ENCODE results near the gene USP53. TPM values are rescaled to one million over a fixed set of nuclear protein-coding genes. Genes with fewer than 3 reads are reported as not detected.

Gene USP53
- 7.4 and 7.5 TPM in 2 replicates for total RNA-seq (2013; cell fraction: nucleolus; rRNA removed)
- 2.8 and 2.9 TPM in 2 replicates for total RNA-seq (2014; rRNA removed)
- 3.6 and 4.0 TPM in 2 replicates for total RNA-seq (2014; rRNA removed; fragmentation: Illumina TruSeq; extraction: Trizol)
- total RNA-seq (2021), result 2.5 and 2.9 TPM in 2 replicates
- polyA plus RNA-seq (2011; ENCODE audit: low read depth), result 2.4 TPM
- polyA plus RNA-seq (2011; rRNA removed), result 0.23 and 0.43 TPM in 2 replicates
- polyA plus RNA-seq (2011; cell fraction: cytosol; rRNA removed), result 0.07 and 0.09 TPM in 2 replicates
- polyA plus RNA-seq (2011; cell fraction: nucleus; rRNA removed), result 0.22 and 0.32 TPM in 2 replicates
- 2.3 and 2.7 TPM in 2 replicates for polyA plus RNA-seq (2012)
- polyA plus RNA-seq (2014; fragmentation: Illumina TruSeq; extraction: Trizol), result 4.0 and 4.2 TPM in 2 replicates
- polyA plus RNA-seq (2014; fragmentation: Nextera tagmentation; extraction: Ambion mirVana), result 1 to 10 TPM in 1 of 2 experiments, under 1 TPM in 1; 0.63 to 1.1 TPM
- polyA plus RNA-seq (2014; rRNA removed), result 2.2 and 3.0 TPM in 2 replicates
- 1 to 10 TPM; 3.0 to 3.7 TPM for polyA plus RNA-seq (2016; fragmentation: Nextera tagmentation; extraction: Ambion mirVana)
- 0.07 and 0.15 TPM in 2 replicates for polyA minus RNA-seq (2011; rRNA and poly(A)+ RNA removed)
- 0.83 TPM in 1 of 2 replicates, not detected in the other for polyA minus RNA-seq (2011; cell fraction: cytosol; rRNA and poly(A)+ RNA removed)
- 0.12 and 0.38 TPM in 2 replicates for polyA minus RNA-seq (2011; cell fraction: nucleus; rRNA and poly(A)+ RNA removed)
- percentile 38 among the genes with signal in this experiment for Bru-seq, nascent RNA
- BruChase-seq, experiment 1, labeled RNA remaining after a 6-hour chase, result percentile 34 among the genes with signal in this experiment
- BruChase-seq, experiment 2, labeled RNA remaining after a 2-hour chase, result percentile 42 among the genes with signal in this experiment
- long read RNA-seq, experiment 1, partial matches to known transcripts, result 0 of 1 reads
- long read RNA-seq, experiment 1, other reads (novel, unspliced or antisense), result 1 of 1 reads
- long read RNA-seq, experiment 2, partial matches to known transcripts, result 0 of 2 reads
- long read RNA-seq, experiment 2, other reads (novel, unspliced or antisense), result 2 of 2 reads

DNA sequence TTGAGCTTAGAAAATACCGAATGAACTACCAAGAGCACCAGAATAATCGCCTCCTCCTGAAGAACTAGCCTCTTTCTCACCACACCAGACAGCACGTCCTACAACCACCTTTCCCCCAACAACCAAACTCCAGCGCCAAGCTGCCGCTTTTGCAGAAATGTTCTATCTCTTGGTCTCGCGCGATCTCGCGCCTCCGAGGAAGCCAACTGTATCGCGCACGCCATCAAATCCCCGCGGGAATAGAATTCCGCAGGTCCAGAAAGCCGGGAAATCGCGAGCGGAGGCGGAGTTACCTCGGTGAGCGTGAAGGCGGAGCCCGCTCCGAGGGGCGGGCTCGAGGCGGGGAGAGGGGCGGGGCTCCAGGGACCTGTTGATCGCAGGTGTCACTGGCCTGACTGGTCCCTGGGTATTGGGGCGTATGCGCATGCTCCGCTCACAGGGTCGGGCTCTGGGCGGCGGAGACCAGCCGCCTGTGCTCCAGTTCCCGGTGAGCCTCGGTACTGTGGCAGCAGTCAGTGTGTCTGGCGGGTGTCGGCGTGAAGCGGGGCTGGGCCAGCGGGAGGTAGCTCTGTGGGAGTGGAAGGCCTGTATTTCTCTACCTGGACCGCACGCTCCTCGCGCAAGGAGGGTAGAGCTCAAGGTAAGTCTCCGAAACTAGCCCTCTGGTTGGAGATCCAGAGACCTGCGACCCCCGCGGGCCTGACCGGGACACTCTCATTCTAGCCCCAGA is at the start of gene USP53:
TSS of gene USP53 (plus strand) at position 480 of the 730 bp plus-strand sequence. CDS start 27,047 bp downstream, outside the sequence.
- peak; percentile 96 for ATAC-seq
- Histone ChIP-seq H4K20me1 (ENCODE audit: control insufficient read depth, insufficient read depth) (no peaks in the 10 kb centered on the region), H3K36me3 (ENCODE audit: control insufficient read depth in 2 of 2, insufficient read depth in 2 of 2, low read length in 1 of 2) (no peaks in the 10 kb centered on the region), H3K4me1 (ENCODE audit: control insufficient read depth, insufficient read depth, low read length) (no peaks in the 10 kb centered on the region; the same call in 1 of the 2 replicates), H3K4me3 (peak within 1 kb of the TSS; percentile 76), H2AFZ (ENCODE audit: control insufficient read depth, low read depth, low read length) (peak within 1 kb of the TSS; percentile 98), H3K27ac (ENCODE audit: control insufficient read depth, insufficient read depth) (peak within 1 kb of the TSS; percentile 6; the same call in 1 of the 2 replicates), H3K27me3 (replicated peaks in 1 of 2; ENCODE audit: control insufficient read depth in 2 of 2, insufficient read depth in 2 of 2, low read length in 1 of 2) (peaks cover 0 to 2% of the 10 kb centered on the region in 2 experiments; a peak in 1 of 4 replicates), H3K4me2 (ENCODE audit: control insufficient read depth, insufficient read depth) (peak within 1 kb of the TSS; percentile 98), H3K9ac (ENCODE audit: control insufficient read depth, insufficient read depth, low read length) (peak within 1 kb of the TSS; percentile 59), H3K9me3 (replicated peaks; ENCODE audit: control insufficient read depth, insufficient read depth, low read length) (no peaks in the 10 kb centered on the region), H3K79me2 (ENCODE audit: control insufficient read depth, insufficient read depth, low read length) (no peaks in the 10 kb centered on the region)
- peak; percentile 71 for DNase-seq (ENCODE audit: low read depth, low spot score)
- ChIA-PET CTCF (interaction anchor here (0.7 to 1.5 kb wide), 3 partner anchors 88 to 844 kb away, joined by 3 to 4 read pairs (median 4); a partner anchor contains a TSS), SMC1A (ENCODE audit: uncharacterized antibody, unreplicated experiment) (interaction anchor here (1.4 kb wide), 1 partner anchor 87 kb away, joined by 5 read pairs; a partner anchor contains a TSS), POLR2A (interaction anchor here (1.2 kb wide), 1 partner anchor 246 kb away, joined by 3 read pairs; no protein-coding TSS in a partner anchor), RAD21 (ENCODE audit: unreplicated experiment) (interaction anchor here (1.1 kb wide), 1 partner anchor 88 kb away, joined by 3 read pairs; a partner anchor contains a TSS)
- under 1% methylated on average over 53 of the region's 55 CpGs for WGBS (ENCODE audit: insufficient coverage, insufficient replicate concordance, low lambda C conversion rate, missing lambda C conversion rate)
- peak; percentile 52 for FAIRE-seq
- in situ Hi-C loops (cut with MboI) (no loop called here), intact Hi-C loops (cut with micrococcal nuclease; ENCODE audit: unreplicated experiment) (loop anchor here (5.0 kb wide), 1 partner anchor 75 kb away; no protein-coding TSS in a partner anchor)
- BruUV-seq (replicated peaks), result no TSS peak
- TF ChIP-seq, protein P1, sequence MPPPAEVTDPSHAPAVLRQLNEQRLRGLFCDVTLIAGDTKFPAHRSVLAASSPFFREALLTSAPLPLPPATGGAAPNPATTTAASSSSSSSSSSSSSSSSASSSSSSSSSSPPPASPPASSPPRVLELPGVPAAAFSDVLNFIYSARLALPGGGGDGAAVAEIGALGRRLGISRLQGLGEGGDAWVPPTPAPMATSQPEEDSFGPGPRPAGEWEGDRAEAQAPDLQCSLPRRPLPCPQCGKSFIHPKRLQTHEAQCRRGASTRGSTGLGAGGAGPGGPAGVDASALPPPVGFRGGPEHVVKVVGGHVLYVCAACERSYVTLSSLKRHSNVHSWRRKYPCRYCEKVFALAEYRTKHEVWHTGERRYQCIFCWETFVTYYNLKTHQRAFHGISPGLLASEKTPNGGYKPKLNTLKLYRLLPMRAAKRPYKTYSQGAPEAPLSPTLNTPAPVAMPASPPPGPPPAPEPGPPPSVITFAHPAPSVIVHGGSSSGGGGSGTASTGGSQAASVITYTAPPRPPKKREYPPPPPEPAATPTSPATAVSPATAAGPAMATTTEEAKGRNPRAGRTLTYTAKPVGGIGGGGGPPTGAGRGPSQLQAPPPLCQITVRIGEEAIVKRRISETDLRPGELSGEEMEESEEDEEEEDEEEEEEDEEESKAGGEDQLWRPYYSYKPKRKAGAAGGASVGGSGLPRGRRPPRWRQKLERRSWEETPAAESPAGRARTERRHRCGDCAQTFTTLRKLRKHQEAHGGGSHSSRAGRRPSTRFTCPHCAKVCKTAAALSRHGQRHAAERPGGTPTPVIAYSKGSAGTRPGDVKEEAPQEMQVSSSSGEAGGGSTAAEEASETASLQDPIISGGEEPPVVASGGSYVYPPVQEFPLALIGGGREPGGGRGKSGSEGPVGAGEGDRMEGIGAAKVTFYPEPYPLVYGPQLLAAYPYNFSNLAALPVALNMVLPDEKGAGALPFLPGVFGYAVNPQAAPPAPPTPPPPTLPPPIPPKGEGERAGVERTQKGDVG (CRISPR knock-in tag; IDR thresholded peaks at IDR 0.05), result no peak
- TF ChIP-seq, protein P2, sequence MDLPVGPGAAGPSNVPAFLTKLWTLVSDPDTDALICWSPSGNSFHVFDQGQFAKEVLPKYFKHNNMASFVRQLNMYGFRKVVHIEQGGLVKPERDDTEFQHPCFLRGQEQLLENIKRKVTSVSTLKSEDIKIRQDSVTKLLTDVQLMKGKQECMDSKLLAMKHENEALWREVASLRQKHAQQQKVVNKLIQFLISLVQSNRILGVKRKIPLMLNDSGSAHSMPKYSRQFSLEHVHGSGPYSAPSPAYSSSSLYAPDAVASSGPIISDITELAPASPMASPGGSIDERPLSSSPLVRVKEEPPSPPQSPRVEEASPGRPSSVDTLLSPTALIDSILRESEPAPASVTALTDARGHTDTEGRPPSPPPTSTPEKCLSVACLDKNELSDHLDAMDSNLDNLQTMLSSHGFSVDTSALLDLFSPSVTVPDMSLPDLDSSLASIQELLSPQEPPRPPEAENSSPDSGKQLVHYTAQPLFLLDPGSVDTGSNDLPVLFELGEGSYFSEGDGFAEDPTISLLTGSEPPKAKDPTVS (IDR thresholded peaks at IDR 0.05; ENCODE audit: low read depth, low read length), result no peak
- TF ChIP-seq CHD2 (IDR thresholded peaks at IDR 0.05; ENCODE audit: borderline replicate concordance, low read depth, low read length) (peak; percentile 85; the same call in 1 of the 2 replicates), TCF12 (IDR thresholded peaks at IDR 0.05; ENCODE audit: low read depth, low read length) (no peak), SIN3A (IDR thresholded peaks at IDR 0.05; ENCODE audit: low read depth, low read length) (no peak), TCF3 (IDR thresholded peaks at IDR 0.05; ENCODE audit: borderline replicate concordance, insufficient read depth, low read depth, low read length) (no peak), ZNF622 (IDR thresholded peaks at IDR 0.05) (no peak), TAF1 (IDR thresholded peaks at IDR 0.05; ENCODE audit: borderline replicate concordance, low read depth, low read length) (peak; percentile 69; the same call in 1 of the 2 replicates), CHD4 (IDR thresholded peaks at IDR 0.05) (no peak), MTA2 (IDR thresholded peaks at IDR 0.05; ENCODE audit: low read depth) (no peak), SUZ12 (IDR thresholded peaks at IDR 0.05; ENCODE audit: unreplicated experiment) (no peak), YY1 (IDR thresholded peaks at IDR 0.05; ENCODE audit: low read depth, low read length) (no peak)
- TF ChIP-seq, protein P3, sequence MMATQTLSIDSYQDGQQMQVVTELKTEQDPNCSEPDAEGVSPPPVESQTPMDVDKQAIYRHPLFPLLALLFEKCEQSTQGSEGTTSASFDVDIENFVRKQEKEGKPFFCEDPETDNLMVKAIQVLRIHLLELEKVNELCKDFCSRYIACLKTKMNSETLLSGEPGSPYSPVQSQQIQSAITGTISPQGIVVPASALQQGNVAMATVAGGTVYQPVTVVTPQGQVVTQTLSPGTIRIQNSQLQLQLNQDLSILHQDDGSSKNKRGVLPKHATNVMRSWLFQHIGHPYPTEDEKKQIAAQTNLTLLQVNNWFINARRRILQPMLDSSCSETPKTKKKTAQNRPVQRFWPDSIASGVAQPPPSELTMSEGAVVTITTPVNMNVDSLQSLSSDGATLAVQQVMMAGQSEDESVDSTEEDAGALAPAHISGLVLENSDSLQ (IDR thresholded peaks at IDR 0.05), result peak; percentile 37

Measured in GM12878 (cell line).